ENCODE data around the gene ZGLP1. TPM values are rescaled to one million over a fixed set of nuclear protein-coding genes. Genes with fewer than 3 reads are reported as not detected.

ZGLP1 gene
- total RNA-seq, 1 donor from 2014 or later, result 6.8 TPM

GRCh38 chr19:10266706-10267105, 42.9 kb downstream of the ZGLP1 start:
- Mint-ChIP-seq H3K4me1 (ENCODE audit: unreplicated experiment) (peaks cover 17% of the 10 kb centered on the region), H3K36me3 (ENCODE audit: unreplicated experiment) (no peaks in the 10 kb centered on the region), H3K9me3 (ENCODE audit: unreplicated experiment) (no peaks in the 10 kb centered on the region), H3K27me3 (ENCODE audit: unreplicated experiment) (no peaks in the 10 kb centered on the region), H3K27ac (ENCODE audit: unreplicated experiment) (no peak overlapping the region), H3K4me3 (ENCODE audit: unreplicated experiment) (no peak overlapping the region)
- DNase-seq (ENCODE audit: extremely low spot score, unreplicated experiment), result no peak
- TF ChIP-seq CTCF (IDR thresholded peaks at IDR 0.05), result no peak

GRCh38 chr19:10262771-10263170, 46.8 kb downstream of the ZGLP1 start:
- H3K27ac Mint-ChIP-seq (ENCODE audit: unreplicated experiment), result no peak overlapping the region

GRCh38 chr19:10260141-10260584, 49.5 kb downstream of the ZGLP1 start:
- Mint-ChIP-seq H3K9me3 (ENCODE audit: unreplicated experiment) (no peaks in the 10 kb centered on the region), H3K4me3 (ENCODE audit: unreplicated experiment) (no peak overlapping the region), H3K27me3 (ENCODE audit: unreplicated experiment) (no peaks in the 10 kb centered on the region), H3K4me1 (ENCODE audit: unreplicated experiment) (no peaks in the 10 kb centered on the region), H3K36me3 (ENCODE audit: unreplicated experiment) (peaks cover 14% of the 10 kb centered on the region), H3K27ac (ENCODE audit: unreplicated experiment) (no peak overlapping the region)
- no peak for DNase-seq (ENCODE audit: extremely low spot score, unreplicated experiment)
- no peak for TF ChIP-seq CTCF (IDR thresholded peaks at IDR 0.05)

More at GRCh38 chr19:10262771-10263170, 46.8 kb downstream of the ZGLP1 start:
- Mint-ChIP-seq H3K4me3 (ENCODE audit: unreplicated experiment) (no peak overlapping the region), H3K36me3 (ENCODE audit: unreplicated experiment) (peaks cover 3% of the 10 kb centered on the region), H3K4me1 (ENCODE audit: unreplicated experiment) (no peaks in the 10 kb centered on the region), H3K27me3 (ENCODE audit: unreplicated experiment) (no peaks in the 10 kb centered on the region), H3K9me3 (ENCODE audit: unreplicated experiment) (no peaks in the 10 kb centered on the region)
- no peak for DNase-seq (ENCODE audit: extremely low spot score, unreplicated experiment)
- TF ChIP-seq CTCF (IDR thresholded peaks at IDR 0.05), result no peak

- H3K4me1 Mint-ChIP-seq (ENCODE audit: unreplicated experiment), result no peaks in the 10 kb centered on the region
- peak; percentile 92 for DNase-seq (ENCODE audit: extremely low spot score, unreplicated experiment)
- no peaks in the 10 kb centered on the region for H3K9me3 Mint-ChIP-seq (ENCODE audit: unreplicated experiment)
- peaks cover 15% of the 10 kb centered on the region for H3K36me3 Mint-ChIP-seq (ENCODE audit: unreplicated experiment)
- peak; percentile 76 for TF ChIP-seq CTCF (IDR thresholded peaks at IDR 0.05)
- no peak overlapping the region for H3K4me3 Mint-ChIP-seq (ENCODE audit: unreplicated experiment)
- H3K27me3 Mint-ChIP-seq (ENCODE audit: unreplicated experiment), result no peaks in the 10 kb centered on the region
- no peak overlapping the region for H3K27ac Mint-ChIP-seq (ENCODE audit: unreplicated experiment)
Measured at GRCh38 chr19:10259162-10259905, 50.3 kb downstream of the ZGLP1 start.

GRCh38 chr19:10258080-10258710, 51.4 kb downstream of the ZGLP1 start:
- no peak for TF ChIP-seq CTCF (IDR thresholded peaks at IDR 0.05)
- no peak overlapping the region for H3K4me3 Mint-ChIP-seq (ENCODE audit: unreplicated experiment)
- no peaks in the 10 kb centered on the region for H3K9me3 Mint-ChIP-seq (ENCODE audit: unreplicated experiment)
- no peak overlapping the region for H3K27ac Mint-ChIP-seq (ENCODE audit: unreplicated experiment)
- no peak for DNase-seq (ENCODE audit: extremely low spot score, unreplicated experiment)
- no peaks in the 10 kb centered on the region for H3K27me3 Mint-ChIP-seq (ENCODE audit: unreplicated experiment)
- H3K4me1 Mint-ChIP-seq (ENCODE audit: unreplicated experiment), result peaks cover under 1% of the 10 kb centered on the region
- peaks cover 18% of the 10 kb centered on the region for H3K36me3 Mint-ChIP-seq (ENCODE audit: unreplicated experiment)

Data from osteocyte (in vitro differentiated cells).